Measurements from ENCODE around the gene RTP2.
"Not testable (repeated sequence)": the region's sequence is repeated elsewhere in the genome, so short reads cannot be mapped to it uniquely, and the experiment has no call there.

Gene RTP2

GRCh38 chr3:187709155-187709554 lies 6.8 kb upstream of the RTP2 start:
- DNase-seq, result no peak

DNA sequence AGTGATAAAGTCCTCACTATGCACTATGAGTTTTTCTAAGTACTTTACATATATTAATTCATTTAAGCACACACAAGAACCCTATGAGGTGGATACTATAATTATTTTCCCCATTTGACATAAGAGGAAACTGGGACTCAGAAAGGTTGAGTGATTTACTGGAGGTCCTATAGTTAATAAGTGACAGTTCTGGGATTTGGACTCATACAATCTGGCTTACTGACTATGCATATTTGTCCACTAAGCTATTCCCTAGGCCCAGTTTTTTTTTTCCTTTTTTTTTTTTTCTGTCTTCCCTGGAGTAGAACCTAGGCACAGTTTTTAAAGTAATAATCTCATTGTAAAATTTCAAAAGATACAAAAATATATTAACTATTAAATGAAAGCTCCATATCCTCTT lies 6.3 kb upstream of the RTP2 start:
- no peak for DNase-seq

- DNase-seq, result no peak
These were observed 4.6 kb upstream of the RTP2 start for GRCh38 chr3:187706971-187707370.

- no peak for DNase-seq
These were observed 2.8 kb upstream of the RTP2 start for GRCh38 chr3:187705164-187705563.

GRCh38 chr3:187700249-187700648 lies 2.1 kb downstream of the RTP2 start:
- no peak for DNase-seq

GRCh38 chr3:187698499-187699399 lies 3.6 kb downstream of the RTP2 start:
- no peak for DNase-seq

- no peak for DNase-seq
These were observed 6.3 kb downstream of the RTP2 start for GRCh38 chr3:187696021-187696420.

DNA sequence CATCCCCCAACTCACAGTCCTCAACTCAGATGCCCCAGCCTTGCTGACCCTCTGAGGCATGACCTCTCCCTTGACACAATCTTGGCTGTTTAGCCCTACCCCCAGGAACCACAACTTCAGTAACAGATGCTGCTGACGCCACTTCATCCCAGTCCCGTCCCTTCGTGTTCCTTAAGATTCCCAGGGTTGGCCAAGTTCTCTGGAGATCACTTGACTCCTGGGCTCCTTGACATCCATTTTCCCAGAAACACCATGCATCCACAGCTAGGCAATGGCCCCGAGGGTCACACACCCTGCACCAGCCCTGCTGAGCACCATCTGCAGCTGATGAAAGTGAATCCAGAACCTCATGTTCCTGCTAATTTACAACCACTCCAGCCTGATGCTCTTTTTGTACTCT lies 6.9 kb downstream of the RTP2 start:
- no peak for DNase-seq

- no peak for DNase-seq
These were observed 7.6 kb downstream of the RTP2 start for GRCh38 chr3:187694801-187695200.

DNA sequence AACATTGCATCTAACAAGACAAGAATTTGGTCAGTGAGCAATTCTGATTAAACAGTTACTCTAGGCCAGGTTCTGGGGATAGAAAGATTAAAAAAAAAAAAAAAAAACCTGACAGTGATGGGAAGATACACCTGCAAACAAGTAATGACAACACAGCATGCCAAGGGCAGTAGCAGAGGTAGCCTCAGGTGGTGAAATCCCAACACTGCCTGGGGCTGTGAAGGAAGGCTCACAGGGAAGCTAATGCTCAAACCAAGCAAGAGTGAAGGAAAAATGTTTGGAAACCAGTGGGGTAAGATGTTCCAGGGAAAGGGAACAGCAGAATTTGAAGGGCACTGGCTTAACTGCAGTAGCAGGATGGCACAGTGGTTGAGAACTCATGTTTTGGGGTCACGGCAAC lies 8.9 kb downstream of the RTP2 start:
- DNase-seq, result no peak

- DNase-seq, result no peak
These were observed 12.4 kb downstream of the RTP2 start for GRCh38 chr3:187689984-187690383.

DNA sequence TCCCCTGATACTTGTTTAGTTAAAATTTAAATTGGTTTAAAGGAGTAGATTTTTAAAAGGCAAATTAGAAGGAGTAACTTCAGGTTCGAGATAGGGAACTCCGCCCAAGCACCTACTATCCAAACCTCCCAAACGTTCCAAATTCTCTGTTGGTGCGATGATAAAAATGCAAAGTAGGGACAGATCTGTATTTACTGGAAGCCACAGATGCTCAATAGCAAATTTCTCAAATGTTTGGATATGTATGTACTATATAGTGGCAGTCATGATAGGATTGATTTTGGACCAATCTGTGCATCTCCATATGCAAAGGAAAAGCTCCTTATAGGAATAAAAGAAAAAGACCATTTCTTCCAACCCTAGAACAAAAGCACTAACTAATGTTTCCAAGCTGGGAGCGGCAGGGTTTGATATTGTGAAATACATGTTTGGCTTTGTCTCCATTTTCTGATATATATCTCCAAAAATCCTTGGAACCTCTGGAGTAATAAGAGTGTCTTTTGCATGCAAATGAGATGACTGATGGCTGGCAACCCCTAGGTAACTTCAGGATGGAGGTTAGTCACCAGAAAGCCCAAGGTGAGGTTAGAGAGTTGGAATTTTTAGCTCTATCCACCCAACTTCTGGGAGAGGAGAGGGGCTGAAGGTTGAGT lies 15.6 kb downstream of the RTP2 start:
- no peak for DNase-seq

DNA sequence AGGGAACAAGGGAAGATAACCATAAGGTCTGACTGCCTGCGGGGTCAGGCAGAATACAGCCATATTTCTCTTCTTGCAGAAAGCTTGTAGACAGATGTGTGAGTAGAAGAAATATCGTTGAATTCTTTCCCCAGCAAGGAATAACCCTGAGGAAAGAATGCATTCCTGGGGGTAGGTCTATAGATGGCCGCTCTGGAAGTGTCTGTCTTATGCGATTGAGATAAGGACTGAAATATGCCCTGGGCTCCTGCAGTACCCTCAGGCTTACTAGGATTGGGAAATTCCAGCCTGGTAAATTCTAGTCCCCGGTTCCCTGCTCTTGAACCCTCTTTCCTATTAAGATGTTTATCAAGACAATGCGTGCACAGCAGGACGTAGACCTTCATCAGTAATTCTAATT lies 16.4 kb downstream of the RTP2 start:
- DNase-seq, result no peak

DNA sequence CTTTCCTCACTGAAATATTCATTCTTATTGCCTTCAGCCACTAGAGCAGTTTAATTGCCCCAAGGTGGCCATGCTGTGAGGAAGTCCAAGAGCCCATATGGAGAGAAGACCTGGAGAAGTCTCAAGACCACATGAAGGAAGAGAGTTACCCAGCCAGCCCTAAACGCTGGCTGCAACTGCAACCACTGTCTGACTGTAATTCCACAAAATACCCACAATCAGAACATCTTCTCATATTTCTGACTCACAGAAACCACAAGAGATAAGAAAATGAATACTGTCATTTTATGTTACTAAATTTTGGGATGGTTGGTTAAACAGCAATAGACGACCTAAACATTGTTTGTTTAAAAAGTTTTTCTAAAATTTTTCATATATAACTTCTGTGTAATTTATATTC lies 17.5 kb downstream of the RTP2 start:
- no peak for DNase-seq

DNA sequence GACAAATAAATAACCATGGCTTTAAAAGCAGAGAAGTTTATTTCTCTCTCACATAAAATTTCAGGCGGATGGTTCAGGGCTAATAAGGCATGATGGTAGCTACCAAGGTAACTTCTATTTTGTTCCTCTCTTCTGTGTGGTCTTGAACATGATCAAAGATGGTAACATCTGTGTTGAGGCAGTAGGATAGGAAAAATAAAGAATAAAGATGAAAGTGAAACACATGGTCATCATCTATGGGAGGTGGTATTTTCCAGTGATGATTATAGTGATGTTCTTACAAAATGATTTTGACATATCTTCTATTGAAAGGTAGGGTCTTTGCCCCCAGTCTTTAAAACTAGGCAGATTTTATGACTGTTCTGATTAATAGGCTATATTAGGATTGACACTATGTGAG lies 17.9 kb downstream of the RTP2 start:
- no peak for DNase-seq

DNA sequence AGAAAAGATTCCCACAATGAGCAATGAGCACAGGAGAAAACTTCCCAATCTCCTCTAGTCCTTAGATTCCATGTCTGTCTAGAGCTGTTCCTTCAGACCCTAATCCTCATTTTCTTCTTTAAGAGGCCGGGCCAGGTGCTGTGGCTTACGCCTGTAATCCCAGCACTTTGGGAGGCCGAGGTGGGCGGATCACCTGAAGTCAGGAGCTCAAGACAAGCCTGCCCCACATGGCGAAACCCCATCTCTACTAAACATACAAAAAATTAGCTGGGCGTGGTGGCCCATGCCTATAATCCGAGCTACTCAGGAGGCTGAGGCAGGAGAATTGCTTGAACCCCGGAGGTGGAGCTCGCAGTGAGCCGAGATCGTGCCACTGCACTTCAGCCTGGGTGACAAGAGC lies 20.6 kb downstream of the RTP2 start:
- DNase-seq, result not testable (repeated sequence)

DNA sequence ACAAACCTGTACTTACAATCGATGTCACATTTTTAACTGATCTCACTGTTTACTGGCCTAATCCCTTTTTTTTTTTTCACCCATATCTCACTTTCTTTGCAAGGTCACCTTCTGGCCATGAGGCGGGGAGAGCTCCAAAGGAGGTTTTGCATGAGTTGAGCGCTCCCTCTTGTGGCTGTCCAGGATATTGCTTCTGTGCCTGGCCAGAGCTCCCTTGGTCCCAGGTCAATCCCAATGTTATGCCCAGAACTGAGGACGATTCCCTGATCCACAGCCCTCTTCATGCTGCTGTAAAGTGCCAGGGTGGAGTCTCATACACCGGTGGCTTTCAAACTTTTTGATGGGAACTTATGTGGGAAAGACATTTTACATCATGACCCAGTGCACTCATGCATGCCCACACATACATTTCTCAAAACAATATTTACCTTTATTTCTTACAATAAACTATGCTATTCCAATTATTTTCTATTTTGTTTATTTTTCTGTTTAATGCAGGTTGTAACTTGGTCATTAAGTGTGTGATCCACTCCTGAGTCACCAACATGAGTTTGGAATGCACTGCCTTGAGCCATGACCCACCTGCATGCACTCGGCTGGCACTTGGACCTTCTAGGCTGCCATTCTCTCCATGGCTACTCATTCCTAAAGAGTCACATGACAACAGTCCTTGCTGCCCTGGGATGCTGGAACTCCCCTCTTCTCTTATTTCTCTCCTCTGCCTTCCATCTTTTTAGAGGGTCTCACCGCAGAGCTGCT lies 22.5 kb downstream of the RTP2 start:
- peak; percentile 84 for DNase-seq

DNA sequence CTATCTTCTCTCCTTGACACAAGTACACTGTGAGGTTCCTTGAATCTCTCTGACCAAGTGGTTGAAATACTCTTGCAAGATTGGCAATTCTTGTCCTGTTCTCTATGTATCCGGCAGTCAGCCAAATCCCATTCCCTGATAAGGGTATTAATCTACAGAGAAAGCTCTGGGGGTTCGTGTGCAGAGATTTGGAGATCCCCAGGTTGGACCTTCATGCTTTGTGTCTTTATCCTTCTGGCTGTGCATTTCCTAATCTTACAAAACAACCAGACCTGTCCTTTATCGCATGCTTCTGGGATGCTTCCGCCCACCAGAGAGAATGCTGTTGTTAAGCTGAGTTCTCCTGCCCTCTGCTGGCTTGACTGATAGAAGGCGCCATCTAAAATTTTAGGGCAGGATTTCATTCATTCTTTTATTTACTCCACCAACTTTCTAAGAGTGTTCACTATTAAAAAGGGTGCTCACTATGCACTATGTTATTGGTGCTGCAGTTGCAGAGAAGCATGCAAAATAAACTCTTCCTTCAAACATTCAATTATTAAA lies 23.6 kb downstream of the RTP2 start:
- peak; percentile 60 for DNase-seq

DNA sequence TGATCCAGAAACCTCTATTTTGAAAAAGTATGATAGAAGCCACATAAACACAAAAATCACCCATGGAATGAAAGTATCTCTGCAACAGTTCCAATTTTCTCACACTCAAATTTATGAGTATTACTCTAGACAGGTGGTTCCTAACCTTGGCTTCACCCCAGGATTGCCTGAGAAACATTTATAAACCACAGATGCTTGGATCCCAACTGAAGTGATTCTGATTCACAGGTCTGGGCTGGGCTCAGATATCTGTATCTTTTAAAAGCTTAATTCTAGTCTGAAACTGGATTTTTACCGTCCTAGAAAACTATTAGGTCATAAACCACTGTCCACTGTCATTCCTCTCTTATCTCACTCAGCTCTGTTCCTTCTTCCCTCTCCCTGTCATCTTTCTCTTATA lies 24.8 kb downstream of the RTP2 start:
- DNase-seq, result no peak

- DNase-seq, result no peak
These were observed 29.3 kb downstream of the RTP2 start for GRCh38 chr3:187673012-187673411.

DNA sequence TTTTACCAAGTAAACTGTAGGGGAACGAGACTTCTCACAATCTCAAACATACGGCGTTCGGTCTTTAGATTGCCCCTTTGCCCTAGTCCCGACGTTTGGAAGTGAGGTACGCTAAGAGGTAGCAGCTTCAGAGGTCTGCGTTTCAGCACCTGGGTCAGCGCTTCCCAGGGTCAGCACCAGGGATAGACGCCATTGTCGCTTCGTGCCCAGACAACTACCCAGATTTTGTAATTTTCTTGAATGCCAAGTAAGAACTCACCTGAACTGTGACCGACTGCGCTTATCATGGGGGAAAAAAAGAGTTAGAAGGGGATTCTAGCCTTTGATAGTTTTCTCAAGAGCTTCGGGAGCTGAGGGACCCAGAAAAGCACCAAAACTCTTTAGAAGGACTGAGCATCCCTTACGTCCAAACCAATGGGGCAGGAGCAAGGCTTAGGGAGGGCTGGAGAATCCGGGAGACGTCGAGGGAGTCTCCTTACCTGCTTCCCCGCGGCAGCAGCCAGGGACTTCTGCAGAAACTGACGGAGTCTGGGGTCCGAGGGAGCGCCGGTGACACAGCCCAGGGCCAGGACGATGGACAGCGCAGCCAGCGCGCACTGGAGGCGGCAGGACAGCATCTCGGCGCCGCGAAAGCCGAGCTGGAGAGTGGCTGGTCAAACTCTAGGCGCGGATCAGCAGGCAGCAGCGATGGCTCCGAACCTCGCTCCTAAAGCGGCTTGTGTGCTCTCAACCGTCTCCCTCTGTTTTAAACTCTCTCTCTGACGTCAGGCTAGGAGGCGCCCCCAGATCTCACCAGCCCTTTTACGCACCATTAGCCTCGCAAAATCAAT lies 32.5 kb downstream of the RTP2 start, which contains the start of gene SST:
SST (minus strand) TSS at position 720 of the 830 bp plus-strand sequence; CDS start at position 617, 103 bp downstream.
- peak; percentile 77 for DNase-seq

DNA sequence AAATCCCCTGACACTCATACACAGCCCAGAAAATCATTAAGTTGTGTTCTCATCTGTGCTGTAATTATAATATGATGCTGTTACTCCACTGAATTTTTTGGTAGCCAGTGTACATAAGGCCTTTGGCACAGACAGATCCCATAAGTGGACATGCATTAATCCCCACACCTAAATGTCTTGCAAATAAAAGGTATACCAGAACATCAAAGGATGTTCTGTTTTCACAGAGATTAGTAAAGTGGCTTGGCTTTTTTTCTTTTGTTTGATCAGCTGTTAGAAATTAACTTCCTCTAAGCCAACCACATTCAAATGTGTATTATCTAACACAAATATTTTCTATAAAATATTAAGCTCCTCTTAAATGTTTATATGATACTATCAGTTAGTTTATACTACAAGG lies 34.8 kb downstream of the RTP2 start:
- DNase-seq, result no peak

Measured in retina (tissue), 1 donor.